ENCODE results near the gene PMPCA.

DNA sequence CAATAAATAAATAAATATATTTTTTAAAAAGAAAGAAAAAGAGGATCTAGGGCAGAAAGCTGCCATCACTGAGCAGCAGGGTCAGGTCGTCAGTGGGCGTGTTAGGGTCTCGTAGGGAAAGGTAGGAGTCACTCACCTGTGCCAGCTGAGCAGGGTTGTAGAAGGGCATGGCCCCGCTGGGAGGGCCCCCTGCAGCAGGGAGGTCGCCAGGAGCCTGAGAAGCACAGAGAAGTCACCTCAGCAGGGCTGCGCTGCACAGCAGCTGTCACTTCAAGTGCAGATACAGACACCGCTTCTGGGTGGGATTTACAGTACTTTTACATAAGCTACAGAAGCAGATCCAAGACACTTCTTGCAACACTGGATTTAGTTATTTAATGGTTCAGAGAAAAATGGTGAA, 33.2 kb downstream of the PMPCA start:
- TF ChIP-seq, protein P1, sequence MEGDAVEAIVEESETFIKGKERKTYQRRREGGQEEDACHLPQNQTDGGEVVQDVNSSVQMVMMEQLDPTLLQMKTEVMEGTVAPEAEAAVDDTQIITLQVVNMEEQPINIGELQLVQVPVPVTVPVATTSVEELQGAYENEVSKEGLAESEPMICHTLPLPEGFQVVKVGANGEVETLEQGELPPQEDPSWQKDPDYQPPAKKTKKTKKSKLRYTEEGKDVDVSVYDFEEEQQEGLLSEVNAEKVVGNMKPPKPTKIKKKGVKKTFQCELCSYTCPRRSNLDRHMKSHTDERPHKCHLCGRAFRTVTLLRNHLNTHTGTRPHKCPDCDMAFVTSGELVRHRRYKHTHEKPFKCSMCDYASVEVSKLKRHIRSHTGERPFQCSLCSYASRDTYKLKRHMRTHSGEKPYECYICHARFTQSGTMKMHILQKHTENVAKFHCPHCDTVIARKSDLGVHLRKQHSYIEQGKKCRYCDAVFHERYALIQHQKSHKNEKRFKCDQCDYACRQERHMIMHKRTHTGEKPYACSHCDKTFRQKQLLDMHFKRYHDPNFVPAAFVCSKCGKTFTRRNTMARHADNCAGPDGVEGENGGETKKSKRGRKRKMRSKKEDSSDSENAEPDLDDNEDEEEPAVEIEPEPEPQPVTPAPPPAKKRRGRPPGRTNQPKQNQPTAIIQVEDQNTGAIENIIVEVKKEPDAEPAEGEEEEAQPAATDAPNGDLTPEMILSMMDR (conservative IDR thresholded peaks at IDR 0.05; ENCODE audit: low read length): no peak
- no peak for TF ChIP-seq EZH2phosphoT487 (IDR thresholded peaks at IDR 0.05; ENCODE audit: borderline replicate concordance, low read depth, low read length)
